SKM-1 treated with dmso at 0.1 percent for 144 hours (cell line): ENCODE results near the gene RPTOR.
"Not testable (repeated sequence)": the region's sequence is repeated elsewhere in the genome, so short reads cannot be mapped to it uniquely, and the experiment has no call there.

Experiments used
- DNase-seq: peaks from one replicate; lab custom pipeline; 2025; ENCODE audit not compliant: unreplicated experiment; lab: John Stamatoyannopoulos, UW

The RPTOR gene

DNA sequence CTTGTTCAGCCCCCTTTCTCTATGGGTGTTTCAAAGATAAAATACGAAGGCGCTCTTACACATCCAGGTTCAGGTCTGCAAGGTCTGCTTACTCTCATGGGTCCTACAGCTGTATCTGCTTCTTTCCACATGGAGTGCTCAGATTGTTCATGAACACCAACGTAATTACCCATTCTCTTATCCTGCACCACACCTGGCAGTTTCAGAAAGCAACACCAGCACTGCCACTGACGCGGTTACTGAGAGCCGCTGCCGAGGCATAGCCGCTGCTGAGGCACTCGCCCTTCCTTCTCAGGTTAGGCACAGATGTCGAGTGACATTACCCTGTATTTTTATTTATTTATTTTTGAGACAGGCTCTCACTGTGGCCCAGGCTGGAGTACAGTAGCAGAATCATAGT is 147.1 kb downstream of the RPTOR start:
- DNase-seq = no peak

DNA sequence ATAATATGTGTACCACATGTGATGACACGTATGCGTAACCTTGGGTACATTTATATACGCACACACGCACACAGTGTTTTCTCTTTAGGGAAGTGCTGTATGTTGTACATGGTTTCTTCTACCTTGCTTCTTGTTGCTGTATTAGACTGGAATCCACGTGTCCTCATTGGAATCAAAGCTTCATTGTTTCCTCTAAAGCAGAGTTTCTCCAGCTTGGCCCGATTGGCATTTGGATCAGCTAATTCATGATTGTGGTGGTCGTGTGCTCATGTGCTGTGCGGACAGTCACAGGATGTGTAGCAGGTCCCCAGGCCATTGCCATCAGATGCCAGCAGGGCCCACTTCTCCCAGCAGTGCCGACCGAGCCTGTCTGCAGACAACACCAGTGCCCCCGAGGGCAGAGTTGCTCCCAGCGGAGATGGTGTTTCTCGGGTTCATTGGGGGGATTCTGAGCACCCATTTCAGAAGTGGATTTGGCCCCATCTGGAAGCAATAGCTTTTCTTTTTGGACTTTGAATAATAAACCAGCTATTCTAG is 148.4 kb downstream of the RPTOR start:
- DNase-seq = no peak

DNA sequence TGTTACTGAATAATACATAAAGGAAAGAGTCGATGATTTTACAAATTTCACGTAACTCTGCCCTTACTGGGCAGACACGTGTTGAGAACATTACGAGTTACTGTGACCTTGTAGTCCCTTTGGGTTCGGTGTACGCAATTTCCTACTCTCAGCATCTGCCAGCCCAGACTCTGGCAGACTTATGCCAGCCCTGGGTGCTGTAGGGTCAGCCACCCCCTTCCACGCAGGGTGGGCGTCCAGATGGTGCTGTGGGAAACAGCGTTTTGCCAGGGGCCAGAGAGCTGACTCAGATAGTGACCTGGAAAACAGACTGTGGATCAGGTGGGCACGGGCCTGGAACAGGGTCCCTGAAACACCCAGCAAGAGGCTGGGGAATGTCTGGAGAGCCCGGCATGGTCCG is 148.9 kb downstream of the RPTOR start:
- no peak for DNase-seq

DNA sequence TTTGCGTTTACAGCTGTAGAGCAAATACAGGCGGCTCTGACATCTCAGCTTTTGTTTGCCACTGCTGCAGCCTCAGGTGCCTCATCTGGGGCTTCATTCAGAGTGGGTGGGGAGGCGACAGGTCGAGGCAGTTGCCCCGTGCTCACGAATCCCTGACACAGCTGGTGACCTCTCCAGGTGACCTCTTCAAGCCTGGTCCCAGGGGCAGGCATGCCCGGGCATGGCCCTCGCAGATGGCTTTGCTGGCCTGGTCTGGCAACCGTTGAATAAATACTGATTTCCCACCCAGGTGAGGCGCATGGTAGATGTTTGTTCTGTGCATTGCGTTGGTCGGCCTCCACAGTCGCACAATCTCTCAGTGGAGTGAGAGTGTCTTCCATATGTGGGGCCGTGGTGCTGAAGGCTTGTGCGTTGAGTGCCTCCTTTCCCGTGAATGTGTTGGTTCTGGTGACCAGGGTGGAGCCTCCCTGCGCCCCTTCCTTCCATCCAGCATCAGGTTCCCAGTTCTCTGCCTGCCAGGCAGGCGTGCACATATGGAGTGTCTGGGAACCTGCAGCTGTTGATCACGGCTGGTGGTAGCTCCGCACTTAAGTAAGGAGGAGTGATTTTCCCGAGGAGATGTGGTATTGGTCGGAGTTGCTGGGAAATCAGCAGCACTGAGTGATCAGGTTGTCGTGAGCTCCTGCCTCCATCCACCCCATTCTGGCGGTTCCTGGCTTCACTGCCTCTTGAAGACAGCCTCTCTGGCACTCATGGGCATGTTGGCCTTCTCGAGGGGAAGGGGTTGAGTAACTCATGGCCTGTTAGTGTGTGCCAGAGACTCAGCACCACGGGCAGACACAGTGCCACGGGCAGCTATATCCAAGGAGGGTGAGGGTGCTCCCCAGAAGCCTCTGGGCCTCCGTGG is 149.7 kb downstream of the RPTOR start:
- DNase-seq = no peak

DNA sequence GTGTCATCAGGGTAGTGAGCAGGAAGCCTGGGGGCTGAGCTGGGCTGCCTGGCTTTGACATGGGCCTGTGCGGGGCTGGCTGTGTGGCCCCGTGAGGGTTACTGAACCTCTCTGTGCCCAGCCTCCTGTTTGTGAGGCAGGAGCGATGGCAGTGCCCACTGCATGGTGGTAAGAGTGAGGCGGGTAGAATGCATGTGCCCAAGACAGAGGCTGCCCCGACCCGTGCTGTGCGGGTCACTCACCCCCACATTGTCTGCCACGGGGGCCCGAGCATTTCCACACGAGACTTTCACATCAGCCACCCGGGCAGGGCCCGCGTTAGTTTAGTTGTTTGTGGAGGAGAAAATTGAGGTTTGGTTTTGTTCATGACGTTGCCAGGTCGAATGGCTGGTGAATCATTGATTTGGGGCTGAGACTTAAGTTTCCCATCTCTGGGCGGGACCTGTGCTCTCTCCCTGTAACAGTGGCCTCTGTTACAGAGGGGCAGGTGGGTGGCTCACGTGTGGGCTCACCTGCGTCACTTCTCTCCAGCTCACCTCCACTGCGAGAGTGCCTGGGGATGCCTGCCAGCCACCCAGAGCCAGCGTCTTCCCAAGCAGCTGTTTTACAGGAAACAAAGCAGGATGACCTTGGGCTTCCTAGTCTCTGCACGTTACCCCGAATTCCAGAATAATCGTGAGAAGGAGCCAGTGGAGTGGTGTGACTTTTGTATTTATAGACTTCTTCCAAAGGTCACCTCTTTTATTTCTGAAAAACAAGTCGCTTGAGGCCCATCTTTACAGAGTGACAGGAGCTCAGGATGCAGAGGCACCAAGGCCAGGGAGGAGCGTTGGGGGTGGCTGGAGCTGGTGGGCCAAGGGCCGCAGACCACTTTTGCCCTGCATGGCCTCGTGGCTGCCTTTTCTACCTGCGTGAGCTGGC is 150.6 kb downstream of the RPTOR start:
- no peak for DNase-seq

DNA sequence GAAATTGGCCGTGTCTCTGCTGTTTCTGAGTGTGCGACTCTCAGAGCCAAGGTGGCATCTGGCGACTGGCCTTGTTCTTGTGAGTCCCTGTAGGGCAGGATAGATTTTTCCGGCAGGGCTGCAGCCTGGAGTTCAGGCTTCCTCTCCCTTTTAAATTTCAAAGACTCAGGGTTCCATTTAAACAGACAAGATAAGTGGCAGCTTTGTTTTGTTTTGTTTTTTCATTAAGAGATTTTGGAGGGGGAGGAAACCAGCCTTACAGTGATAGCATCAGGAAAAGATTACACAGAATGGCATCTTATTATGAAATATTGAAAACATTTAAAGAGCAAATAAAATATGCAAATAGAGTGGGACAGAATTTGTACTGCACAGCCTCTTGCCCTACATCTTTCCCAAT is 151.3 kb downstream of the RPTOR start:
- DNase-seq = no peak

DNA sequence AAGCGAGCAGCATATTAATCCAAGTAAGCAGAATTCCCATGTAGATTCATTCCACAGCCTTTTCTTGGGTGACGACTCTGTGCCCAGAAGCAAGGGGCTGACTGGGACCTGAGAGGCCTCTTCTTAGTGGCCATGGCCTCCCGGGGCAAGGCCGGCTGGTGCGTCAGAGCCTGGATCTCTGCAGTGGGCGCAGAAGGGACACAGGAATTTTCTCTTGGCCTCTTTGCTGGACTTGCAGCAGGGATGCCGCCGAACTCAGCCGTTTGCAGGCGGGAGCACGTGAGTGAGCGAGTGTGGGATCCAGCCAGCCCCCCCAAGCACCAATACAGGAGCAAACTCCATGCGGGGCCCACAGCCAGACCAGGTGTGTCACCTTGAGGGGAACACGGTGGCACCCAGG is 151.8 kb downstream of the RPTOR start:
- no peak for DNase-seq

DNA sequence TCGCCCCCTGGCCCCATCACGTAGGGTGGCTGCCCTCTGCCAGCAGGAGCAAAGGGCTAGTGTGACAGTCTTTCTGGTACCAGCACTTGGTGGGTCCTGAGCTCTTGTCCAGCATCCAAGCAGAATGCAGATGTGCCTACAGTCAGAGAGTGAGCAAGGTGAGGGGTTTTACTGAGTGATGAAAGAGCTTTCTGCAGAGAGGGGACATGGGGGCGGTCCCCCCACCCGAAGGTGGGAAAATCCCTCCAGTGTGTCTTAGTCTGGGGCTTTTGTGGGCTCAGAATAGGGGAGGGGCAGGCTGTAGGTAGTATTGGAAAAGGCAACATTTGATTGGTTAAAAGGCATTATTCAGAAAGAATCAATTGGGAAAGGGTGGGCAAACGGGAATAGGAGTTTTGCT is 152.3 kb downstream of the RPTOR start:
- no peak for DNase-seq

DNA sequence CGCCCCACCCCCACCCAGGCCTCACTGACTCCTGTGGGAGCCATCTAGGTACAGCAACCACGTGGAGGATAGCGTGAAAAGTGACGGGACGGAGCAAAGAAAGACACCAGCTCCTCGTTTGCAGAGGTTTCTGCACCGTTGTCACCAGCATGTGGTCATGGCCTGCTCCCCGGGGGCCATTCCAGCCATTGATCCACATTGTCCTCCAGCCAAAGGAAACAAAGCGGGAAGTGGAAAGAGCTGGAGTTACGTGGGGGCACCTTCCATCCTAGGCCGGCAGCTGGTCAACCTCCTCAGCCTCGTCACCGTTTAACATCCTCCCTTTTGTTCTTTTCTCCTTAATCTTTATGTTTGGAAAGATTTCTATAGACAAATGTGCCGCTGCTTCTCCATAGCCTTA is 153.7 kb downstream of the RPTOR start:
- no peak for DNase-seq

DNA sequence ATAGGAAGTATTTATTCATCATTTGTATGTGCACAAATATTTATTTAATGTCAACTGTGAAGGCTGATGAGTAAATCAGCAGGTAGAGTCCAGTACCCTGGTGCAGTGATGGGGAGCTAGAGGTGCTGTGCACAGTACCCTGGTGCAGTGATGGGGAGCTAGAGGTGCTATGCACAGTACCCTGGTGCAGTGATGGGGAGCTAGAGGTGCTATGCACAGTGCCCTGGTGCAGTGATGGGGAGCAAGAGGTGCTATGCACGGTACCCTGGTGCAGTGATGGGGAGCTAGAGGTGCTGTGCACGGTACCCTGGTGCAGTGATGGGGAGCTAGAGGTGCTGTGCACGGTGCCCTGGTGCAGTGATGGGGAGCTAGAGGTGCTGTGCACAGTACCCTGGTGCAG is 154.6 kb downstream of the RPTOR start:
- not testable (repeated sequence) for DNase-seq

DNA sequence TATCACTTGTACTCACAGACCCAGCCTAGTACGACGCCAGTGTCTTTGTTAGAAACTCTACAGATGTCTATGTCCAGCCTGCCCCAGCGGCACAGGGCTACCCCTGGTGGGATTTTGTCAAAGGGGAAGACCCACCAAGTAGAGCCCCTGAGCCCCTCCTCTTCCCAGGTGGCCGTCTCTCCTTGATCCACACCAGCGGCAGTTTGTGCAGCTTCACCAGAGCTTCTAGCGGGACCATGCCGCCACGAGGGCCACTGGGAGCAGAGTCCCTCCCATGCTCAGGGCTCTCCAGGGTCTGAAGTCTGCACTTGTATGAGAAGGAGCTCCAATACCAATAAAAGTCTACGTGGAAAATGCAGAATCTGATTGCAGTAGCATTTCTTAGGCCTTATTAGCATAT is 157.1 kb downstream of the RPTOR start:
- DNase-seq = no peak

DNA sequence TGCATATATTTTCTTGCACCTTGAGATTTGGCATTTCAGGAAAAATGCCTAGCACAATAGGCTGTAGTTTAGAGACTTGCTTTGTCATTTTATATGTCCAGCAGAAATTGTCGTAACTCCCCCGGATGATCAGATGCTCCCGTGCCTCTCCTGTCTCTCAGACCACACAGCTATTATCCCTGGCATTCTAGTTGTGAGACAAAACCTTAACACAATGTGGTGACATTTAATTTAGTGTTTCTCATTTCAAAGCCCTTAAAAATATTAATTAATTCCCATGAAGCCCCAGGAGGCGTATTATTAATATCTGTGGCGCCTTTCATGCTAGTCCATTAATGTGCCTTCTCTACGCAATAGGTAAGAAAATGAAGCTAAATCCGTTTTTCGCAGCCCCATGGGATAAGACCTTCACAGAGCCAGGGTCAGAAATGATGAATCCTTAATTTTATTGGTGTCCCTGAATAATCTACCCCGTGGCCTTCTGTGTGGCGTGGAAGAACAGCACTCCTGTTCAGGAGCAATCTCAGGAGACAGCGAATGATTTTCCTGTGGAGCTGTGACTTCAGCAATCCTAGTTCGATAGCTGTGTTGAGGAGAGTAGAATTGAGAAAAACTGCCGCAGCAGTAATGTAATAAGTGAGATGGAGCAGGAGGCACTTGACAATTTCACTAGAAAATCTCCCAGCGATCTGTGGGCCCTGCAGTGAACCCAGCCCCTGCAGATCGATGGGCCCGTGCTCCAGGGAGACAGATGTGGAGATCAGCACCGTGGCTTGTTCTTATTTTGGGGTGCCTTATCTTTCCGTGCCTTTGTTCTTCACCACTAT is 157.9 kb downstream of the RPTOR start:
- no peak for DNase-seq

DNA sequence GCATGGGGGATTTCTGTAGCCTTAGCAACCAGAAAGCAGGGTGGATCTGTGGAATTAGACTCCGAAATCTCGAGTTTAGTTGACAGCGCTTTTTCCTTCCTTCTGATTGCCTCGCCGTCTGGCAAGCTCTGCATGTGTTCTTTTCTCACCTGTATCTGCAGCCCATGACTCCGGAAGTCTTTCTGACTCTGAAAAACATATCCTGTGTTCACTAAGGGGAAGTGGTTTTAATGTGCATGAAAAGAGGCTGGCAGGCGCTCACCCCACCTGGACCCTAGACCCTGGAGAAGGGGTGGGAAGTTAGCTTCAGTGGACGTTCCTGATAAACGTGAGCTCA is 158.5 kb downstream of the RPTOR start:
- DNase-seq = no peak

DNA sequence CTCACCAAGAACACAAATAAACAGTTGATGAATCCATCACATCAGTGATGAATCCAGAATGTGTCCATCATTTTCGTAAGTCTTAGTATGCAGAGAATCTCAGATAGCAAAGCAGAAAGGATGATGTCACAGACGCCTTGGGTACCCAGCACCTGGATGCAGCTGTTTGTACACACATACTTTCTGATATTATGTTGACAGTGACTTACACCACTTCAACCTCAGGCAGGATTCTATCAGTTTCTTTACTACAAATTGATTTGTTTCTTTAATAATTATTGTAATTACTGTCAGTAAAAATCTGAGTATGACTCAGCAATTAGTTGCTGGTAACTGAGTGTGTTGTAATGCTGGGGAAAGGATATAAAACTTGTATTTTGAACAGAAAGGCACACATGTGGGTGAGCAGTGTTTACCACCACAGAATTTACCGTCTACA is 159.8 kb downstream of the RPTOR start:
- no peak for DNase-seq

DNA sequence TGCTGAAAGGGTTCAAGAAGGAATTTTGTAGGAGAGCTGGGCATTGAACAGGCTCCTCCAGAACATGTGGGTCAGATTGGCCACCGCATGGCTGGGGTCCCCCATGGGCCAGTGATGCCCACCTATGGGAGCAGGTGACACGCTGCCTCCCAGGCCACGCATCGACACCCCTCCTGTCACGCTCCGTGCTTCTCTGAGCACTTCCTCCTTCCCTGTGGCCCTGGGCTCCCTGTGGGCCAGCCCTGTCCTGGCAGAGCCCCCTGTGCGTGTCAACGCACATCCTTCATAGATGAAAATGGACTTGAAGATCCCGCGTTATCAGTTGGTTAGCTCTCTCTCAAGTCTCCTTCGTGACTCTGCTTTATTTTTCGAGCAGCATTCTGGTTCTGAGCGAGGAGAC is 160.3 kb downstream of the RPTOR start:
- DNase-seq = no peak

DNA sequence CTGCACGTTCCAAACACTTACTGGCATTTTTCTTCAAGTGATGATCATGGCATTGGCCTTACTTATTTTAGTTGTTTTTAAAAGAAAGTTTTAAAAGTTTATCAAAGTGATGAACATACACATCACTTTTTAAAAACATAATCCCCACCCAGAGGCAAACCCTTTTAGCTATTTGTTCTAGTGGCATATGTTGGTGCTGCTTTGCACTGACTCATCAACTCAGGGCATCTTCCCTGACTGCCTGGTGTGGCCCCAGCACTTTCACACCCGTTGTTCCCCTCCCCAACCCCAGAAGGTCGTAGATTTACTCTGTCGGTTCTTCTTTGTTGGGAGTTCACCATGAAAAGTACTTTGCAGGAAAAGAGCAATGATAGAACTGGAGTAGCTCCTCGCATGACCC is 161.3 kb downstream of the RPTOR start:
- no peak for DNase-seq

DNA sequence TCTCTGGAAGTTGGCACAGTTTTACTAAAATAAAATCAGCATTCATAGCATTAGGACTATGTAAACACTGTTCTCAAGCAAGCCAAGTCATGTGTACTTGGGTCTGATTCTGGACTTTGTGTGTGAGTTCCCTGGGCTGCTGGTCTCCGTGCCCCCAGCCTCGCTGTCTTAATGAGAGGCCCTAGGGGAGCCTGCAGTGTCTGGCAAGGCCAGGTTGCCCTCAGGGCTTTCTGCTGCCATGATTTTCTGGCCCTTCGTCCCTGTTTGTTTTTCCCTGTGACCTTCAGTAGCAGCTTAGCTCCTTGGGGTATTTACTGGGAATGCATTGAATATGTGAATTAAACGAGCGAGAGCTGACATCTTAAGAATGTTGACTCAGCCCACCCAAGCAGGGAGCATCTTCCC is 161.8 kb downstream of the RPTOR start:
- no peak for DNase-seq

DNA sequence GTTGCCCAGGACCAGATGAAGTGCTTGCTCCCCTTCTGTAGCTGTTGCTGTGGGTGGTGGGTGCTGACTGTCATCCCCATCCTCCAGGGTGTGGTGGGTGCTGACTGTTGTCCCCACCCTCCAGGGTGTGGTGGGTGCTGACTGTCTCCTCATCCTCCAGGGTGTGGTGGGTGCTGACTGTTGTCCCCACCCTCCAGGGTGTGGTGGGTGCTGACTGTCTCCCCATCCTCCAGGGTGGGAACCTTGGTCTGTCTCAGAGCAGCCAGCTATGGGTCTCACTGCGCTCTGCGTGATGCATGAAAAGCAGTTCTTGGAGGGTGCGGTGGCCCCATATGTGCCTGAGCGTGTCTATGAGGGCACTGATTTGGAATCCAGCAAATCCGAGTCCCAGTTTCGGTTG is 163.8 kb downstream of the RPTOR start:
- no peak for DNase-seq

DNA sequence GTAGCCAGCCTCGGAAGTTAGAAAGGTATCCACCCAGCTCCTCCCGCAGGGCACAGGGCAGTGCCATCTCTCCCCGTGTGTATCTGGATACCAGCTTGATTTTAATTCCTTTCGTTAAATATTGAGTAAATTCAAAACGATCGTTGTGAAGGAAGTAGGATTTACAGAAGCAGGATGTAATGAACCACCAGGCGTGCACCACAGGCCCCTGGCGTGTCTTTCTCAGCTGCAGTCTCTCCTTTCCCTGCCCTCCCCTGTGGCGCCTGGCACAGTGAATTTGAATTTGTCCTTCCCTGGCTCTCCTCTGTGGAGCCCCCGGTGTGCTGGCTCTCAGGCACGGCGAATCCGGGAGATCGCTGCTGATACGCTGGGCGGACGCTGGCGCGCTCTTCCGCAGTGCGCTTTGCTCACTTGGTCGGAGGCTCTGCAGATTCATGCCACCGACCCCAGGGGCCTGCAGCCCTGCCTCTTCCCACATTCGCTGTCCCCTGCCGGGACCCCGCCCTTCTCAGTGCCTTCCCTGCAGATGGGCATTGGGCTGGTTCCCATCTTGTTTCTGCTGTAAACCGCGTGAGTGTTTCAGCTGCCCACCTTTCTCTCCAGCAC is 164.6 kb downstream of the RPTOR start:
- no peak for DNase-seq

DNA sequence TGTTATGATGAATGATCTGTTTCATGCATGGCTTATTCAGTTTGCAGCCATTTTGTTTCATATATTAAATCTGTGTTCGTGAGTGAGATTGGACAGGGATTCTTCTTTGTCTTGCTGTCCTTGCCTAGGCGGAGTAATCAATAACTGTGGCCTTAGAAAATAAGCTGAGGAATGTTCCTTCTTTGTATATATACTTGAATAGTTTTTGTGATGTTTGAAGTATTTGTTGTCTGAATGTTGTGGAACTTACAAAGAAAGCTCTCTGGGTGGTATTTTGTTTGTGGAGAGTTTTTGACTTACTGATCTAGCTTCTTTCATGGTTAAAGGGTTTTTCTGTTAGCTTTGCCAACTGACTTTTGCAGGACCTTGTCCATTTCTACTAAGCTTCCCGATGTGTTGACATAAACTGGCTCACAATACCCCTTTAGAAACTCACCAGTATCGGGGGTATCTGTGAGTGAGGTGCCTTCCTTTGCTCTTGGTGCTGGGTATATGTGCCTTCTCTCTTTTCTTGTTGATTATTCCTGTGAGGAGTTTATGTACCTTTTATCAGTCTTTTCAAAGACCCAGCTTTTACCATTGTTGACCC is 166.2 kb downstream of the RPTOR start:
- DNase-seq = no peak
